ENCODE results near the gene ORAI3.

ORAI3 gene

GRCh38 chr16:30948667-30949649, at the start of gene ORAI3:
TSS of gene ORAI3 (plus strand) at chr16:30949068. CDS start at chr16:30949290, 222 bp downstream.
- FAIRE-seq, result no peak

- FAIRE-seq, result no peak
Observed at GRCh38 chr16:30899794-30900193, 49.1 kb upstream of the ORAI3 start.

- no peak for FAIRE-seq
Observed at GRCh38 chr16:30900588-30900987, 48.3 kb upstream of the ORAI3 start.

- no peak for FAIRE-seq
Observed at GRCh38 chr16:30901201-30902028, 47.5 kb upstream of the ORAI3 start.

- no peak for FAIRE-seq
Observed at GRCh38 chr16:30902029-30902972, 46.6 kb upstream of the ORAI3 start.

GRCh38 chr16:30903002-30903401, 45.9 kb upstream of the ORAI3 start:
- FAIRE-seq, result no peak

GRCh38 chr16:30903596-30903995, 45.3 kb upstream of the ORAI3 start:
- FAIRE-seq, result no peak

- no peak for FAIRE-seq
Observed at GRCh38 chr16:30904114-30904780, 44.6 kb upstream of the ORAI3 start.

- FAIRE-seq, result no peak
Observed at GRCh38 chr16:30907064-30907463, 41.8 kb upstream of the ORAI3 start.

- FAIRE-seq, result no peak
Observed at GRCh38 chr16:30910427-30911029, 38.3 kb upstream of the ORAI3 start.

GRCh38 chr16:30912794-30913412, 36.0 kb upstream of the ORAI3 start:
- FAIRE-seq, result no peak

- no peak for FAIRE-seq
Observed at GRCh38 chr16:30914830-30915229, 34.0 kb upstream of the ORAI3 start.

- no peak for FAIRE-seq
Observed at GRCh38 chr16:30918614-30919013, 30.3 kb upstream of the ORAI3 start.

- no peak for FAIRE-seq
Observed at GRCh38 chr16:30920891-30921290, 28.0 kb upstream of the ORAI3 start.

- no peak for FAIRE-seq
Observed at GRCh38 chr16:30921459-30921747, 27.5 kb upstream of the ORAI3 start.

- peak; percentile 79 for FAIRE-seq
Observed at GRCh38 chr16:30921748-30922419, 27.0 kb upstream of the ORAI3 start.

GRCh38 chr16:30922420-30922959, 26.4 kb upstream of the ORAI3 start:
- peak; percentile 99 for FAIRE-seq

GRCh38 chr16:30922960-30923535, 25.8 kb upstream of the ORAI3 start:
- no peak for FAIRE-seq

GRCh38 chr16:30923554-30924075, 25.3 kb upstream of the ORAI3 start, which contains the start of gene FBXL19:
TSS of gene FBXL19 (plus strand) at chr16:30923572. CDS start at chr16:30925755, 2,183 bp downstream.
- FAIRE-seq, result no peak
